T-helper 1 cell treated with Interleukin-12 subunit alpha and Interleukin-12 subunit beta and Interleukin-4 antibody, amounts not matched to agents 30 ng/mL and 1 ng/mL, for 36 hours (primary cell): Measurements from ENCODE around the gene MAP4K2. TPM values are rescaled to one million over a fixed set of nuclear protein-coding genes. Genes with fewer than 3 reads are reported as not detected.

Source experiments
- intact Hi-C: fragments of 100-400 bp; cut with micrococcal nuclease; formaldehyde crosslinking; loops from one replicate; pipeline ENCODE4 v1.15.1; 2024
- total RNA-seq: library from RNA; stranded (reverse); gene quantifications from 2 replicates; pipeline ENCODE4 v1.2.3, GENCODE V29; 2022

The MAP4K2 gene
- total RNA-seq, 1 donor from 2014 or later, result 80.7 TPM

DNA sequence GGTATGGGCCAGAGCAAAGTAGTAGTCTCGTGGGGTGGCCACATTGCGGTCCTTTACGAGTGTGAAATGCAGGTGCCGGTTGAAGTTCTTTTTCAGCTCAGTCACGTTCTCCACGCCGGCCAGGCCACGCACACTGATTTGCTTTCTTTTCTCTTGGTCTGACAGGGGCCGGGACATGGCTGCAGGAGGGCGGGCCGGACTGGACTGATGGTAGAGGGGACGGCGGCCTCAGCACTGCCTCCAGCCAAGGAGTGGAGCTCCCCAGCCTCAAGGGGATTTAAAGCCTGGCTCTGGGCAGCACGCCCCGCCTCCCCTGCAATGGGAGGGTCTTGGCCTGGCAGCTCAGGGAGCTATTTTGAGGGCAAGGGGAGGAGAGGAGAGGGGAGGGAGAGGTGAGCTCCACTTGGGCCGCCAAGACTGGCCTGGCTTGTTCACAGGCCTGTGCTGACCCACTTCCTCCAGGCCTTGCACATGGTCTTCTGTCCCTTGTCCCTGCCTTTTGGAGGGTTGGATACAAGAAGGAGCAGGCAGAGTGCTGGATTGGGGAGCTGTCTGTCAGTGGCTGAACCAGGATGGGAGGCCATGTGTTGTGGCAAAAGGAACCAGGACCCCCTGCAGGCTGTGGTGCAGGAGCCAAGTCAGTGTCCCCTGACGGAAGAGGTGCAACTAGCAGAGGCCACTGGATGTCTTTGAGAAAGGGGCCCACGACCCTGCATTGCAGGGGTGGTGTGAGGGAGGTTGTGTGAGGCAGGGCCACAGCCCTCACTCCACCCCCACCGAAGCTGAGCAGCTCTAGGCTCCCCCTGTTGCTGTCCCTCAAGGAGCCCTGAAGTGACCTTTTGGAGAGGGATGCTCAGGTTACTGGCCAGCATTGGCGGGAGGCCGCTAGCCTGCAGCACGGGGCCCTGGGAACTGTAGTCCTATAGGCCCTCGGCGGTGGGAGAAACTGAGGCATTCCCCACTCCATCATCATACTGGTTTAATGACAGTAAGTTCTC lies 43.0 kb downstream of the MAP4K2 start, which contains the start of gene PYGM:
Gene PYGM (minus strand): TSS at position 253 of the 998 bp plus-strand sequence. CDS start 76 bp downstream, at position 177.
- intact Hi-C loops, result no loop called here

DNA sequence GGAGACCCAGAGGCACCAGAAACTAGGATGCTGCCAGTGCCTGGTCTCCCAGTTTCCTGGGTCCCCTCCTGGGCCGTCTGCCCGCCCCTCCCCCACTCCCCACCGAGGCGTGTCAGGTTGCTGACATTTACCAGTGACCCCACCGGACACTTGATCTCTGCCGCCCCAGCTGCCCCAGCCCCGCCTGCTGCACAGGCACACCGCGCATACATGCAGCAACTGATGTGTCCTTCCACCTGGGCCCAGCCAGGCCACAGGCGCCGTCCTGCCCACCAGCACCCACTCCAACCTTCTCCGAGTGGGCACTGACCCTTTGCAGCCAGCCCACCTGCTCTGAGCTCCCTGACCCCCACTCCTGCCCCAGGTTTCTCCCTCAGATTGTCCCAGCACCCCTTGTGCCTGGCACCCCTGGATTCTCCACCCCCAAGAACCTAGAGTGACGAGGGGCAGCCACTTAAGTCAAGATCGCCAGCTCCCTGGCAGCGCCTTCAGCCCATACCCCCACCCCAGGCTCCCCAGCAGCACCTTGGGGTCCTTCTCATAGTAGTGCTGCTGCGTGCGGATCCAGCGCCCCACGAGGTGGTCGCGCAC lies 43.8 kb downstream of the MAP4K2 start:
- intact Hi-C loops, result no loop called here

GRCh38 chr11:64758330-64759079 lies 44.5 kb downstream of the MAP4K2 start:
- intact Hi-C loops, result no loop called here

GRCh38 chr11:64757549-64758329 lies 45.3 kb downstream of the MAP4K2 start:
- intact Hi-C loops, result no loop called here

DNA sequence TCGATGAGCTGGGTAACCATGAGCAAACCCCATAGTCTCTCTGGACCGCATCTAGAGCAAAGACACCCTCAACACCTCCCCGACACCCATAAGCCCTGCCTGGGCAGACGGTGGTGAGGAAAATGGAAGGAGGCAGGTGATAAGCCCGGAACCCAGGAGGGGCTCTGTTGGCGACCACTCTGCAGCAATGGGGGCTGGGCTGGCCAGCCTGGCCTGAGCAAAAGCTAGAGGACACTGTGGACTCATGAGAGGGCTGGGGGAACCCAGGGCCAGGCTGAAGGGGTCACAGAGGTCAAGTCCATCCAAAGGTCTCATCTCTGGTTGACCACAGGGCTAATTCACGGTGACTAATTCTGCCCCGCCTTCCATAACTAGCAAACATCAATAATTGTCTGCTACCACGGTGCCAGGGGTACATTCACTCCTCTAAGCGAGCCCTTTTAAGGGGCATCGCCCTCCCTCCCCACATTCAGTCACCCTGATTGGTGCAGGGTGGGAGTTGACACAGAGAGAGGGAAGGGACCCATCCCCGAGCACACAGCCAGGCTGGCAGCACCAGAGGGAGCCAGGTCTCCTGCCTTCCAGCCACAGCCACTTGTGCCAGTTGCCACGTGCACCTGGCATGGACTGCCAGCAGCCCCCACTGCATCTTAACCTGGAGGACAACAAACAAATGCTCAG lies 47.2 kb downstream of the MAP4K2 start:
- intact Hi-C loops, result no loop called here

- intact Hi-C loops, result no loop called here
Observed at GRCh38 chr11:64754919-64755662, 47.9 kb downstream of the MAP4K2 start.

GRCh38 chr11:64754124-64754918 lies 48.7 kb downstream of the MAP4K2 start:
- intact Hi-C loops, result no loop called here

- intact Hi-C loops, result no loop called here
Observed at GRCh38 chr11:64753380-64754123, 49.5 kb downstream of the MAP4K2 start.

DNA sequence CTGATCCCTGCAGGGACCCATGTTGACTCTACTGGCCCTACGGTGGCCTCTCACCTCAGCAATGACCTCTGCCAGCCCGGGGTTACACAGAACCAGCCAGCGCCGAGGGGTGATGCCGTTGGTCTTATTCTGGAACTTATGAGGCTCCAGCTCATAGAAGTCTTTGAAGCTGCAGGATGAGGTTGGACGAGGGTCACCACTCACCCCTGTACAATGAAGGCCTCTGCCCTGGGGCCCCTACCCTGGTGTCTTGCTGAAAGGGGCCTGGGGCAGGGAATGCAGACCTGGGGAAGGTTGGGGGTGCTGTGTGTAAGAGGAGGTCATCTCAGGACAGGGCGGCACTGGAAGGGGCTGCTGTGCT lies 50.0 kb downstream of the MAP4K2 start:
- intact Hi-C loops, result no loop called here

GRCh38 chr11:64752175-64752970 lies 50.6 kb downstream of the MAP4K2 start:
- intact Hi-C loops, result no loop called here

GRCh38 chr11:64751580-64751979 lies 51.4 kb downstream of the MAP4K2 start:
- intact Hi-C loops, result no loop called here

DNA sequence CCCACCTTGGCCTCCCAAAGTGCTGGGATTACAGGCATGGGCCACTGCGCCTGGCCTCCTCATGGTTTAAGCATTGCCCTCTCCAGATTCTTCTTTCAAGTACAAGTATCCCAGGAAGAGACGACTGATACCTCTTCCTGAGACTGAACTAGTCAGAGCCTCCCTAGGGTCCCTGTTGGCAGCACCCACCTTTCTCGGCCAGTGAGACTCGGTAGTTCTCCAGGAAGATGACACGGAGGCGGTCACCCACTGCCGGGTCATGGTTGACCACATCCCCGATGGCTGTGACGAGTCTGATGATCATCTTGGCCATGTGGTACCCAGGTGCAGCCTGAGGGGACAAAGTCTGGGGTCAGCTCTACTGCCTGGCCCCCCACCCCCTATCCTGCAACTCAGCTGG lies 51.9 kb downstream of the MAP4K2 start:
- intact Hi-C loops, result no loop called here

- intact Hi-C loops, result no loop called here
Observed at GRCh38 chr11:64750361-64751054, 52.5 kb downstream of the MAP4K2 start.

DNA sequence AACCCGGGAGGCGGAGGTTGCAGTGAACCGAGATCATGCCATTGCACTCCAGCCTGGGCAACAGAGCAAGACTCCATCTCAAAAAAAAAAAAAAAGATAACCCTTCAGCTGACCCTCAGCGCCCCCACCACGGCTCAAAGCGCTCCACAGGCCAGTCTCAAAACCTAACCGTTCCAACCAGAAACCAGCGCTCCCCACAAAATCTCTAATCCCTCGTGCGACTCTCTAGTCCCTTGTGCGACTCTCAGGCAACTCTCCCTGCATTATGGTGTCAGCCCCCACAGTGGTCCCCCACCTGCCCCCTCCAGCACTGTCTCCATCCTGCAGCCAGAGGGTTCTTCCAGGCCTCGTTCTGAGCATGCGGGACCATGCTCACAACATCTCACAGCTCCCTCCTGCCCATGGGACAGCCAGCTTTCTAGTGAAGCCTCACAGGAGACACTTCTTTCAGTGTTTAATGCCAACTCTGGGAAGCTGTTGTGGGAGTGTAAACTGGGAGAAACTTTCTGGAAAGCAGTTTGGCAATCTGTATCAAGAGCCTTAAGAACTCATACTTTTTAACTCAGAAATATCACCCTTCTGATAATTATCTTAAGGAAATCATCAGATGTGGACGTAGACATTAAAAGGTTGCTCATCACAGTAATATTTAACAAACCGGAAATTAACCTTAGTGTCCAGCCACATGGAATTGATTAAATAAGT lies 54.9 kb downstream of the MAP4K2 start:
- intact Hi-C loops, result no loop called here

GRCh38 chr11:64746486-64746885 lies 56.5 kb downstream of the MAP4K2 start:
- intact Hi-C loops, result no loop called here
